HG02943 (cell line): ENCODE measurements around the gene AUNIP.
"Not testable (repeated sequence)": the region's sequence is repeated elsewhere in the genome, so short reads cannot be mapped to it uniquely, and the experiment has no call there.

Experiments used
- ATAC-seq: cut with Tn5 transposase; IDR thresholded peaks from one replicate; pipeline ENCODE4 v1.9.1; 2021; ENCODE audit warnings: mild to moderate bottlenecking, low read depth, moderate library complexity; ENCODE audit not compliant: unreplicated experiment

Gene AUNIP

GRCh38 chr1:25867210-25867991 lies 8.1 kb upstream of the AUNIP start:
- ATAC-seq = no peak

- ATAC-seq = no peak
Measured at GRCh38 chr1:25866288-25866687, 7.0 kb upstream of the AUNIP start.

DNA sequence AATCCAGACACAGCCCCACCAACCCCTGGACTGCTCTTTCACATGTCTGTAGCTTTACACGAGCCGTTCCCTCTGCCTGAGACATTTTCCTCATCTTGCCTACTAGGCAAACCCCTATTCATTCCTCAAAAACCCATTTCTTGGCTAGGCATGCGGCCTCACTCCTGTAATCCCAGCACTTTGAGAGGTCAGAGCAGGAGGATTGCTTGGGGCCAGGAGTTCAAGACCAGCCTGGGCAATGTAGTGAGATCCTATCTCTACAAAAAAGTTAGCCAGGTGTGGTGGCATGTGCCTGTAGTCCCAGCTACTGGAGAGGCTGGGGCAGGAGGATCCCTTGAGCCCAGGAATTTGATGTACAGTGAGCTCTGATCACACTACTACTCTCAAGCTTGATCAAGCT lies 5.2 kb upstream of the AUNIP start:
- ATAC-seq = no peak

DNA sequence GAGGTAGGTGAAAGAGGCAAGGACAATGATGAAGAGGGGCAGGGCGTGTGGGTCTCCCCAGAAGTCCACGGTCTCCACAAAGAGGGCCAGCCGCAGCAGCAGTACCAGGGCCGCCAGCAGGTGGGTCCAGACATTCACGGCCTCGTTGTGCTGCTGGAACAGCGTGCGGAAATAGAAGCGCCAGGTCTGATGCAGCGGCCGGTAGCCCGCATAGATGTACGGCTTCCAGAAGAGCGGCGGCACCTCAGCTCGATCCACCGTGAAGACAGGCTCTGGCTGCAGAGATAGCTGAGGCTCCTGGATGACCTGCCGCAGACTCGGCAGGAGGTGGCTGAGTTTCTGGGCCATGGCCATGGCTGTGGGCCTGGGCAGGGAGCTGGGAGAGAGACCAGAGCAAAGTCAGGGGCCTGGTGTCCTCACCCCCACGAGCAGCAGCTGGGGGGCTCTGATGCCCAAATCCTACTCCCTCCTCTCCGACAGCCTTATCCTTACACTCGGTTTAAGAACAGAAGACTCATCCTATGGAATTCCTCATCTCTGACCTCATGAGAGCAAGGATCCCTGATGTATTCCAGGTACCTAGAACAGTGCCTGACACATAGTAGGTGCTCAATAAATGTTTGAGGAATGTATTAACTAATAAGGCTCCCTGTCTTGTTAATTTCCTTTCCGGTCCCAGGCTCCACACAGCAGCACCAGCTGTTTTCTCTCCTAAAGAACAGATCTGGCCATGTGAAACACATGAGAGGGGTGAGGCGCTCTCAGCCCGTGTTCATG lies 4.4 kb upstream of the AUNIP start:
- ATAC-seq = no peak

- ATAC-seq = no peak
Measured at GRCh38 chr1:25862785-25863485, 3.7 kb upstream of the AUNIP start.

DNA sequence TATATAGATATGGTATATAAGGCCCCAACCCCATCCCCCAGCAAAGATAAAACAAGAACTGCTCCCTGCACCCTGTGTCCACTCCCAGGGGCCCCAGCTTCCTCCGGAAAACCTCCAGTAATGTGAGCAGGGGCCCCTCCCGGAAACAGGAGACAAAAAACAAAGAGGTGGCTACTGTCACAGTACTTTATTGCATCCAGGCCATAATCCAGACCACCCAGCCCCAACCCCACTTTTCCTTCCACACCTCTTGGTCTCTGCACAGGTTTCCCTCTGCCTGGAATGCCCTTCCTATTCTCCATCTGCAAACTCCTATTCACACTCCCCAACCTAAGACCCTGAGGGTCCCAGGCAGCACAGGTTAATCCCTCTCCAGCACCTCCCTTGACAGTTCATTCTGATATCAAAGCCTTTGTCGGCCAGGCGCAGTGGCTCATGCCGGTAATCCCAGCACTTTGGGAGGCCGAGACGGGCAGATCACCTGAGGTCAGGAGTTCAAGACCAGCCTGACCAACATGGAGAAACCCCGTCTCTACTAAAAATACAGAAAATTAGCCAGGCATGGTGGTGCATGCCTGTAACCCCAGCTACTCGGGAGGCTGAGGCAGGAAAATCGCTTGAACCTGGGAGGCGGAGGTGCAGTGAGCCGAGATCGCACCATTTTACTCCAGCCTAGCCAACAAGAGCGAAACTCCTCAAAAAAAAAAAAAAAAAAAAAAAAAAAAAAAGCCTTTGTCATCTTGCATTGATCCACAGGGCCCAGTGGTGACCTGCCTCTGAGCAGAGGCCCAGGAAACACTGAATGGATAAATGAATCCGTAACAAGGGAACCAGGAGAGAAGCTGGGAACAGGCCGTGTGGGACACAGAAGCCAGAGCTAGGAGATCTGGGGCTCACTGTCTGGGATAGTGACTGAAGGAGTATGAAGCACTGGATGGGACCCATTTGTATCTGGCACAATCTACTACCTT lies 2.3 kb upstream of the AUNIP start:
- ATAC-seq = no peak

DNA sequence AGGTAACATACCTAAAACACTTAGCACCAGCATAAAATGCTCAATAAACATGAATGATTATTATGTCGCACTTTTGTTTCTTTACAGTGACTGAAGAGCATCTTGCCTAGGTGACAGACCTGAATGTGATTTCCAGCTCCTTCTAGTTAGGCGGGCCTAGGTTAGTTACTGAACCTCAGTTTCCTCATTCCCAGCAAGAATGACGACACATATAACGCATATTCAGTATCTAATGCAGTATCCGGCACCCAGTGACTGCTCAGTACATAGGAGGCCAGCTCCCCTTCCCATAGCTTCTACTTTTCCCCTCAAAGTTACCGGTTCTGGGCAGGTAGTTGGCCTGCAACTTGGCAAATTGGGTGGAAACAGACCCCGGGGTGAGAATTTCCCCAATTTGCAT lies 763 bp downstream of the AUNIP start:
- ATAC-seq = no peak

DNA sequence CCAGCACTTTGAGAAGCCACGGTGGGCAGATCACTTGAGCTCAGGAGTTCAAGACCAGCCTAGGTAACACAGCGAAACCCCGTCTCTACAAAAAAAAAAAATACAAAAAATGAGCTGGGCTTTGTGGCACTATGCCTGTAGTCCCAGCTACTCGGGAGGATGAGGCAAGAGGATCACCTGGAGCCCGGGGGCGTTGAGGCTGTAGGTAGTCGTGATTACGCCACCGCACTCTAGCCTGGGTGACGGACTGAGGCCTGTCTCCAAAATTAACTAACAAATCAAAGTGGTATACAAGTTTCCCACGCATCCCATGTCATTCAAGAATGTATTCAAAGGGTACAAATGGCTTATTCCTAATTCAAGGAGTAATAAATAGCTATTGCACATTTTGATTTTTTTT lies 2.4 kb downstream of the AUNIP start:
- ATAC-seq = no peak

DNA sequence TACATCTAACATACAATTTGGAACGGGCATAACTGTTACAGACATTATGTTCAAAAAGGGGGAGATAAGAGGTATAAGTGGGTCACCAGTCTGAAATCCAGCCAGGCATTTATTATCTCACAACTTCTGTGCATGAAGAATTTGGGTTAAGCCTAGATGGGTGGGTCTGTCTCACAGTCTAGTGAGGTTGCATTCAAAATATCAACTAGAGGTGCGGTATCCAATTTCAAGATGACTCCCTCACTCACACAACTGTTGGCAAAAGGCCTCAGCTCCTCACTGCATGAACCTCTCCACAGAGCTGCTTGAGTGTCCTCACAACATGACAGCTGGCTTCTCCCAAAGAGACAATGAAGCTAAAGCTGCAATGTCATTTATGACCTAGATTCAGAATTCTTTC lies 4.7 kb downstream of the AUNIP start:
- no peak for ATAC-seq

DNA sequence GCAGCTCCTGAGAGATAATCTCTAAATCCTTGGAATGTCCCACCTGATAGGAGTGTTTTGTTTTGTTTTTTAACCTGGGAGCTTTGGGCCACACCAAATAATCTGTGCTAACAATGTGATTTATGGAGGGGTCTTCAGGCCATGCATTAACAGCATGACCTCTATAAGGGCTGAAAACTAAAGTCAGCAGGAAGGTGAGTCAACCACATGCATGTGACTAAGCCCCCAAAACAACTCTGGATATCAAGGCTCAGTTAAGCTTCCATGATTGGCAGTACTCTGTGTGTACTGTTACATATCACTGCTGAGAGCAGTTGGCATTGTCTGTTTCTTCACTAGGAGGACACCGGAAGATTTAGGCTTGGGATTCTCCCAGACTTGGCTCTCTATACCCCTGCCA lies 10.7 kb downstream of the AUNIP start:
- ATAC-seq = no peak

- no peak for ATAC-seq
Measured at GRCh38 chr1:25847929-25848328, 11.3 kb downstream of the AUNIP start.

DNA sequence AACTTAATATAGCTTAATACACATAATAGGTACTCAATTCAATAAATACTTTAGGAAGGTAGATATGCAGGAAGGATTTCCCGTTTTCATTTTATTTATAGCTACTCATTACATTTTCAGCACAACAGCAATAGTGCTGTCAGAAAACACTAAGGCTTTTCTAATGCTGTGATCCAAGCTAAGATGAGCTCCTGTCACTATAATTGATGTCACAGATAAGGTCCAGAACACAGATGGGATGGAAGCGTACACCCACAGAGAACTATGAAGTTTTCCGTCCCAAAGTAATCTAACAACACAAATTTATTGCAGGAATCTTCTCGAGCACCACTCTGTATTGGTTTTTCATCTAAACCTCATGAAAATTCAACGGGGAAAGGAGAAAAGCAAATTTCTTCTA lies 13.6 kb downstream of the AUNIP start:
- no peak for ATAC-seq

GRCh38 chr1:25844536-25845337 lies 14.5 kb downstream of the AUNIP start:
- ATAC-seq = no peak

DNA sequence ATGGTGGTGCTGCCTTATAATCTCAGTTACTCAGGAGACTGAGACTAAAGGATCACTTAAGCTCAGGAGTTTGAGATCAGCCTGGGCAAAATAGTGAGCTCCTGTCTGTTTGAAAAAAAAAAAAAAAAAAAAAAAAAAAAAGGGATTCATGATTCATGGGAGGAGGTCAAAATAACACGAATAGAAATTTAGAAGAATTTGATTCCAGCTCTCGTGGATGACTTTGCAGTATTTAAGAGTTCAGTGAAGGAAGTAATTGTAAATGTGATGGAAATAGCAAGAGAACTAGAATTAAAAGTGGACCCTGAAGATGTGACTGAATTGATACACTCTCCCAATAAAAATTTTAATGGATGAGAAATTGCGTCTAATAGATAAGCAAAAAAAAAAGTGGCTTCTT lies 15.8 kb downstream of the AUNIP start:
- ATAC-seq = no peak

GRCh38 chr1:25839808-25840207 lies 19.4 kb downstream of the AUNIP start:
- ATAC-seq = not testable (repeated sequence)

DNA sequence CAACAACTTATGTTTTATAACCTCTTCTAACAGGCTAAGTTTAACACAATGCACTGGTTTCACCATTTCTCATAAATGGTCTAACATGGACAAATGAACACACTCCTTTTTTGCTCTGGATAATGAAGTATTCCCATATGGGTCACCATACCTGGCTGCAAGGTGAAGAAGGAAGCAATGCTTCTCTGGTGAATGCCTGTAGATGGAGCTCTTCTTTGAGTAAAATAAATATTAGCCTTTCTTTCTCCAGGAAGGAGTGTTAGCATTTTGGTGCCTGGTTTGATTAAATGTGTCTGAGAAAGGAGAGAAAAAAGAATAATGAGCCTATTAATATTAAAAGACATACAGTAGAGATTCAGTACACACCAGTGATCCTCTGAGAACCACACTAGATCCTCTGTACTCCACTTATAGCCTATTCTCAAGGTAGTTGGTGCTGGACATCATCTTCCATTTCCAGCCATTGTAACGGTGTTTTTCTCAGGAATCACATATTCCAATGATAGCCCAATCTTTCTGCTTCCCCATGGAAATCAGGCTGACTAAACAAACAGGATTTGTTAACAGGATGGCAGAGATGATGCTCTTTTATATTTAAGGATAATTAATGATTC lies 21.9 kb downstream of the AUNIP start:
- no peak for ATAC-seq

DNA sequence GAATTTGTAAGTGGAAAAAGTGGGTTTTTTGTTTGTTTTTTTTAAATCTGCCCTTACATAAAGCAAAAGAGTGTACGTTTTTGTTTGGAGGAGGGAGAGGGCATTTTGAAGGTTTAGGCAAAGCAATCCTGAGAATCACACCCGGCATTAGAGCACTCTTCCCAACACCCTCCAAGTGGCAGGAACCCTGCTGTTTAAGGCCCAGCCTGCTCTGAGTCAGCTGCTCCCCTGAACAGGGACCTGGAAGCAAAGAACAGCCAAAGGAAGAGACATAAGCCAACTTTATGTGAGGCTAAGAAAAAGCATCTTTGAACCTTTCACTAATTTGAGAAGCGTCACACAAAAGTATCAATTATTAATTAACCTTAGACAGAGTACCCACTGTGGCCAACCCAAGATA lies 22.6 kb downstream of the AUNIP start:
- ATAC-seq = no peak

GRCh38 chr1:25834894-25835293 lies 24.4 kb downstream of the AUNIP start:
- no peak for ATAC-seq

GRCh38 chr1:25833158-25833557 lies 26.1 kb downstream of the AUNIP start:
- ATAC-seq = no peak
